Stimulated activated CD8-positive, alpha-beta memory T cell treated with anti-CD3 and anti-CD28 coated beads, Interleukin-7, amount 100 ng/mL, for 48 hours (primary cell): ENCODE data around the gene PCP2.

Experiments used
- DNase-seq, 2 donors: peaks; one replicate each; pipeline ENCODE4 v3.0.0-alpha.2; 2020; ENCODE audit warnings: low read depth in 1 of 2; ENCODE audit errors: extremely low read depth in 1 of 2

Gene PCP2

DNA sequence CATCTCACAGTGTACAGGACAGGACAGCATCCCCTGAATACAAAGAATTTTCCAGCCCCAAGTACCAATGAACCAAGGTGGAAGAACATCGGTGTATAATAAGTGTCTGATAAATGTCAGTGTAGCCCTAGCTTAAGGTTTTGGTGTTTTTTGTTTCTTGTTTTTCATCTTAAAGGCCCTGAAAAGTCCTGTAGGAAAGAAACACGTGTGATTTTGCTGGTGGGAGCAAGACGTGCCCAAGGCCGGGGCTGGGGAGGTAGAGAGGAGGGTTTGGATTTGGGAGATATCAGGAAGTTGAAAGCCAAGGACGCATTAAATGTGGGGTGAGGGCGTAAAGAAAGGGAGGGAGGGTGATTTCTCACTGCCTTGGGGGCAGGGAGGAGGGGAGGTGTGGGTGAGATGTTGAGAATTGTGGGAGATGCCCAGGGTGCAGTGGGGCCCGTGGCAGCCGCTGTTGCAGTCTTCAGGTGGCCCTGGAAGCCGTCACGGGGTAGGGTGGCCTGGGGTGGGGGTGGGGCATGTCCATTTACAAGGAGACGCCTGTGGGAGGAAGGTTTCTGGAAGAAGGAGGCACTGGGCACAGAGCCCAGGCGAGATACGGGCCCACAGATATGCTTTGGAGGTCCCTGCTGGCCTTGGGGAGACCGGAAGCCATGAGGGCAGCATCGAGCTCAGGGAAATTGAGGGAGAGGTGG lies 31.1 kb downstream of the PCP2 start:
- no peak for DNase-seq

DNA sequence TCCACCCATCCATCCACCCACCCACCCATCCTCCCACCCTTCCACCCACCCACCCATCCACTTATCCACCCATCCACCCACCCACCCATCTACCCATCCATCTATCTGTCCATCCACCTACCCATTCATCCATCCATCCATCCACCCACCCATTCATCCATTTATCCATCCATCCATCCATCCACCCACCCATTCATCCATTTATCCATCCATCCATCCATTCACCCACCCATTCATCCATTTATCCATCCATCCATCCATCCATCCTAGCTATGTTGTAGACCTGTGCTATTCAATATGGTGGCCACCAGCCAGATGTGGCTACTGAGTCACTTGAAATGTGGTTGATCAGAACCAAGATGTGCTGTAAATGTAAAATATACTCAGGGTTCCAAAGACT lies 32.8 kb downstream of the PCP2 start:
- DNase-seq: no peak

DNA sequence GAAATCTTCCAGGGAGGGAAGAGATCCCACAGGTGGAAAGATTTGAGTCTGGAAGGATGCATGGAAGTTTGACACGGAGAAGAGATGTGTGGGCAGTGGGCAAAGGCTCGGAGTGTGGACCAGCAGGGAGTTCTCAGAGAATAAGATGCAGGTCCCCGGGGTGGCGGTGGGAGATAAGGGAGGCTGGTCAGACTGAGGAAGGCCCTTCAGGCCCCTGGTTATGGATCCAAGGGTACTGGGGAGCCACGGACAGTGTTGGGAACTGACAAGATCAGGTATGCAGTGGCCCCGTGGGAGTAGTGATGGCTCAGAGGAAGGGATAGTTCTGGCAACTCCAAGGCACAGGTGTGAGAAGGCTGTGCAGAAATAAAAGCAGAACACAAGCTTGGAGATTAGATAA lies 35.3 kb downstream of the PCP2 start:
- DNase-seq: no peak

DNA sequence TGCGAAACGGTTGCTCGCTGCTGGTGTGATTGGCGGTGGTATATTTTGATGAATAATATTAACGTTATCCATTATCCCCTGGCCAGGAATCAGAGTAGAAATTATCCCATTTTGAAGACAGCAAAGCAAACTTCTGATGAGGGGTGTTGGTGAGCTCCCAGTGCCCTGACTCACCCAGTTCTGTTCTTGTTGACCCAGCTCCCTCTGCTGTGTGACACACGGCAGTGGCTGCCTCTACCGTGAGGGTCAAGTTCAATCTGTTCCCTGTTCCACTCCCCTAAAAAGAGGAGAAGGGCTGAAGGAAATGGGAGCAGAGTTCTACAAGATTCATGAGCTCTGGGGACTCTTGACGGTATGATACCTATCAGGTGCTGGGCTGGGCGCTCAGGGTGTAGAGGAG lies 35.8 kb downstream of the PCP2 start:
- no peak for DNase-seq

DNA sequence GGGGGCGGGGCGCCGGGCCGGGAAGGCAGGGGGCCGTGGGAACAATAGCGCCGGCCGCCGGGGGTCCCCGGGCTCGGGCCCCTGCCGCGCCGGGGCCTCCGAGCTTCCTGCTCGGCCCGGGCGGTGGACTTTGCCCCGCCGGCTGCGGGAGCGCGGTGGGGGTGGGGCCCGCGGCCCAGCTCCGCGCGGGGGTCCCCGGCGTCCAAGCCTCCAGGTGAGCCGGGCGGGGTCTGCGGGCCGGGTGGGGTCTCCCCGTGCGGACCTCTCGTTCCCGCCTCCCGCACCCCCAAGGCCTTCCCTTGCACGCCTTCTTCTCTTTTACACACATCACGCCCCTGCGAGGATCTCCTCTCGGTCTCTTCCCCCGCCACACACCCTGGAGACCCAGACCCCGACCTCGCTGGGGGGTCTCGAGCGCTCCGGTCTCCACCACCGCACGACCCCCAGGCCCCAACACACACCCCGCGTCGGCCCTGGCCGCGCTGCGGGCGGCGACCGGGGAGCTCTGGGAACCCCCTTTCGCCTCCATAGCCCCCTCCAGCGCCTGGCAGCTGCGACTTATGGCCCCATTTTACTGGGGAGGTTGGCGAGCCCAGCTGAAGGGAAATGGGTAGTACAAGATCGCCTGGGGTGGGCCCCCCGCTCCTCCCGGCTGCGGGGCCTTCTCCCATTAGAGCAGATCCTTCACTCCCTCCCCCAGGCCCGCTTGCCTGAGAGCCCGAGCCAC lies 37.1 kb downstream of the PCP2 start:
- no peak for DNase-seq

DNA sequence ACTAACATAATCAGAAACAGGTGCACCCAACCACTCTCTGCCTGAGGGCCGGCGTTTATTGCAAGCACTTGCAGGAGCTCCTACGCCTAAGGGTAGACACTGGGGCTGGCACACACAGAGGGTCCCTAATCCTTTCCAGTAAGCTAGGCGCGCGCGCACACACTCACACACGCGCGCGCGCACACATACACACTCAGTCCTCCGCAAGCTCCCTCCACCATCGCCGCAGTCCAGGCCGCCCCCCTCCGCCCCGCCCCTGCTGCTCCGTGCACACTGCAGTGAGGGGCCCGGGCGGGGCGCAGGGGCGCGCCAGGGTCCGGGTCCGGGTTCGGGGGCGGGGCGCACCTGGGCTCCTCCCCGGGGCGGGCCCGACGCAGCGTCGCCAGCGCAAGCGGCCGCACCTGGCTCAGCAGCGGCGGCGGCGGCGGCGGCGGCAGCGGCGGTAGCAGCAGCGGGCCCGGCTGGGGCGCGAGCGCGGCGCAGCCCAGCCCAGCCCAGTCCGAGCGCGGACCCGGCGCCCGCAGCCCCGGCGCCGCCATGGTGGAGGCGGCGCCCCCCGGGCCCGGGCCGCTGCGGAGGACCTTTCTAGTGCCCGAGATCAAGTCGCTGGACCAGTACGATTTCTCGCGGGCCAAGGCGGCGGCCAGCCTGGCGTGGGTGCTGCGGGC lies 37.9 kb downstream of the PCP2 start, which contains the start of gene CAMSAP3:
Gene CAMSAP3 (plus strand): TSS at position 398 of the 668 bp plus-strand sequence. CDS start 140 bp downstream, at position 538.
- no peak for DNase-seq

DNA sequence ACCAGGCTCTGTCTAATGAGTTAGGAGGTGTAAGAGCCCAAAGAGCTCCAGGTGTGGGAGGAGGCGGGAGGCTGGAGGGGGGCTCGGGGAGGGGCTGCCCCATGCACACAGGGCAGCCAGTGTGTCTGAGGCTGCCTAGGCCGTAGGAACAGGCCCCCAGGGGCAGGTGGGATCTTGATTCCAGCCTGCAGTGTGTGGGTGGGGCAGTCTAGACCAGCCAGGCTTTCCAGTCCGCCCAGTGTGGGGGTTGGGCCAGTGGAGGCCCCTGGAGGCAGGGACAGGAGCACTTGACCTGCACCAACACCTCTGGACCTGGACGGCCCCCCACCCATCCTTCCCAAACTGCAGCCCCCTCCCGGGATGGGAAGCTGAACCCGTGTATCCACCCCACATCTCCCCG lies 43.3 kb downstream of the PCP2 start:
- no peak for DNase-seq

DNA sequence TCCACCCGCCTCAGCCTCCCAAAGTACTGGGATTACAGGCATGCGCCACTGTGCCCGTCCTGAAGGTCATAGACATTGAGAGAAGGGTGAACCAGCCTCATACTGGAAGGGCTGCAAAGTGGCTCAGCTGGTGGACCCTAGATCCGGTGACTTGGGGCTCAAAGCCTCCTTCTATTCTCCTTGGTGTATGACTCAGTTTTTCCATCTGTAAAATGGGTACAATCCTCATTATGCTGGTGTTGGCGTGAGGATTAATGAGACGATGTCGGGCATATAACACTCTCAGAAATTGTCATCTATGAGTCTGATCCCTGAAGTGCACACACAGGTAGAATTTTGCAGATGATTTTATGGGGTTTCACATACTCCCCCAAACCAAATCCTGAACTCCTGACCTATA lies 43.7 kb downstream of the PCP2 start:
- DNase-seq: no peak

DNA sequence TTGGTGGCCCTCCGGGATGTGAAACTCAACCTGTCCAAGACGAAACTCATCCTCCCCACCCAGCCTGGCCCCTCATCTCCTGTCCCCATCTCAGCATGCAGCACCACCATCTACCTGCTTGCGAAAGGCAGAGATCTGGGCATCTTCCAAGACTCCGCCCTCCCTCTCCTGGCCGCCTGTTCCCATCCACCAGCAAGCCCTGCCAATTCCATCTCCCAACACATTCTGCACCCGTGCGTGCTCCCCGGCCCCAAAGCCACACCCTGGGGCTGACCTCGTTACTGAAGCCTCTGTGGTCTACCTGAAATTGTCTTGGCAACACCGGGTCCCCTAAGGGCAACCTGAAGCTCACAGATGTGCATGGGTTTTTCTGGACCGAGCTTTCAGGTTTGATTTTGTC lies 51.1 kb downstream of the PCP2 start:
- DNase-seq: no peak
